Mucosa of rectum (tissue), 2 donors: ENCODE data around the gene C1QA.

Source experiments
- H3K27ac ChIP-seq, 2 donors: one replicate each; pipeline ENCODE4 v1.7.0; 2013; ENCODE audit warnings: inconsistent platforms in 2 of 2, low read depth in 2 of 2, low read length in 2 of 2
- H3K27me3 ChIP-seq, 2 donors: one replicate each; pipeline ENCODE4 v1.7.0; 2013; ENCODE audit warnings: low read length in 2 of 2; ENCODE audit not compliant: control insufficient read depth in 2 of 2, insufficient read depth in 2 of 2
- H3K36me3 ChIP-seq, 2 donors: one replicate each; pipeline ENCODE4 v1.7.0; 2013; ENCODE audit warnings: low read length in 2 of 2; ENCODE audit not compliant: control insufficient read depth in 2 of 2, insufficient read depth in 2 of 2
- H3K4me1 ChIP-seq, 2 donors: one replicate each; pipeline ENCODE4 v1.7.0; 2013; ENCODE audit warnings: low read length in 2 of 2, mild to moderate bottlenecking in 1 of 2; ENCODE audit not compliant: control insufficient read depth in 2 of 2, insufficient read depth in 2 of 2
- H3K4me3 ChIP-seq, 2 donors: one replicate each; pipeline ENCODE4 v1.7.0; 2013; ENCODE audit warnings: low read length in 2 of 2
- H3K9ac ChIP-seq, 2 donors: one replicate each; pipeline ENCODE4 v1.7.0; 2013; ENCODE audit warnings: low read length in 2 of 2, low read depth in 1 of 2, mild to moderate bottlenecking in 1 of 2
- H3K9me3 ChIP-seq, 2 donors: one replicate each; pipeline ENCODE4 v1.7.0; 2013; ENCODE audit warnings: low read length in 2 of 2; ENCODE audit not compliant: control insufficient read depth in 2 of 2
- donor health status: healthy.
- donor health status: Normal muscosa, but diverticular disease.

C1QA gene

GRCh38 chr1:22683547-22683946 lies 47.1 kb downstream of the C1QA start:
- H3K9me3 ChIP-seq, result no peaks in the 10 kb centered on the region
- H3K36me3 ChIP-seq, result no peaks in the 10 kb centered on the region
- H3K27ac ChIP-seq, result no peak overlapping the region
- H3K4me3 ChIP-seq, result no peak overlapping the region
- no peak overlapping the region for H3K9ac ChIP-seq
- H3K27me3 ChIP-seq, result no peaks in the 10 kb centered on the region
- H3K4me1 ChIP-seq, result peaks cover 8% of the 10 kb centered on the region in 2 donors

GRCh38 chr1:22685591-22686059 lies 49.2 kb downstream of the C1QA start:
- Histone ChIP-seq H3K27me3 (no peaks in the 10 kb centered on the region), H3K4me3 (no peak overlapping the region), H3K27ac (no peak overlapping the region), H3K36me3 (no peaks in the 10 kb centered on the region), H3K9me3 (no peaks in the 10 kb centered on the region), H3K9ac (no peak overlapping the region), H3K4me1 (peaks cover under 1% of the 10 kb centered on the region in 2 donors)

DNA sequence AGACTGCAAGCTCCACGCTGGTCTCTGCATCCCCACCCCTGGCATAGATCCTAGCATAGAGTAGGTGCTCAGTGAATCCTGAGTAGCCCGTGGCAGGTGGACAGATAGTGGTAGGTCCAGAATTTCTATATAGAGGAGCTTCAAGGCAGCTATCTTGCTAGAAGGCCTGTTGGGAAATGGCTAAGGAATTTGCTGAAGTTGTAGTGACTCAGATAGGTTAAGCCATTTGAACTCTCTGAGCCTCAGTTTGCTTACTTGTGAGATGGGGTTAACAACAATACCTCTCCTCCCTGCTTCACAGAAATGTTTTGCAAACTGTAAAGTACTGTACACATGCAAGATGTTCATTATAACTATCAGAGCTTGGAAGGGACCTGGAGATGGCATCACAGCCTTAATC lies 50.8 kb downstream of the C1QA start:
- Histone ChIP-seq H3K4me3 (no peak overlapping the region), H3K9me3 (no peaks in the 10 kb centered on the region), H3K27me3 (no peaks in the 10 kb centered on the region), H3K27ac (no peak overlapping the region), H3K9ac (no peak overlapping the region), H3K36me3 (no peaks in the 10 kb centered on the region), H3K4me1 (no peaks in the 10 kb centered on the region)

GRCh38 chr1:22688466-22688865 lies 52.0 kb downstream of the C1QA start:
- Histone ChIP-seq H3K27ac (no peak overlapping the region), H3K4me3 (no peak overlapping the region), H3K9ac (no peak overlapping the region), H3K4me1 (no peaks in the 10 kb centered on the region), H3K36me3 (no peaks in the 10 kb centered on the region), H3K27me3 (no peaks in the 10 kb centered on the region), H3K9me3 (no peaks in the 10 kb centered on the region)
